ENCODE data around the gene TTC38.
"Not testable (repeated sequence)": the region's sequence is repeated elsewhere in the genome, so short reads cannot be mapped to it uniquely, and the experiment has no call there.

Gene TTC38

GRCh38 chr22:46299101-46299500 lies 31.3 kb downstream of the TTC38 start:
- WGBS: 95% methylated on average over 13 of the region's 13 CpGs
- H3K9ac ChIP-seq (ENCODE audit: low read depth, low read length): no peak overlapping the region
- H3K9me3 ChIP-seq (ENCODE audit: insufficient read depth, low read depth, low read length): no peaks in the 10 kb centered on the region
- H3K4me1 ChIP-seq (ENCODE audit: insufficient read depth, low read length): no peaks in the 10 kb centered on the region
- H3K36me3 ChIP-seq (ENCODE audit: insufficient read depth, low read length): peaks cover 32% of the 10 kb centered on the region
- H3K27me3 ChIP-seq (ENCODE audit: insufficient read depth, low read length): no peaks in the 10 kb centered on the region
- no peak overlapping the region for H3K27ac ChIP-seq (ENCODE audit: low read depth, low read length)
- H3K4me3 ChIP-seq (ENCODE audit: low read length): no peak overlapping the region

DNA sequence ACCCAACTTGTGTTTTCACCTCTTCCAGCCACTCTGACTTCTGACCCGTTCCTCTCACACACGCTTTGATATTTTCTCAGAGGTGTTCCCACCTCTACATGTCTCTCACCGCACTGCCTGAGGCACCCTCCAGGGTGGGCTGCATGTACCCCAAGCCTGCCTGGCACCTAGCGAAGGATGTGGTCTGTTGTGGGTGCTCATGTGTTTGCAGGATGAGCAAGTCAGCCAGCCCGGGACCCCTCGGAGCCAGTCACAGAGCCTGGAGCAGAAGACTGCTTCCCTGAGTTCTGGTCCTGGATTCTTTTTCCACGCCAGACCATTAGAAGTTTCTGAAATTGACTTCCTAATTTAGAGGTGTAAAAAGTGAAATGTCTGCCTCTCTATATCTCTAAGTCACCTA lies 32.7 kb downstream of the TTC38 start:
- H3K27me3 ChIP-seq (ENCODE audit: insufficient read depth, low read length): no peaks in the 10 kb centered on the region
- H3K9me3 ChIP-seq (ENCODE audit: insufficient read depth, low read depth, low read length): no peaks in the 10 kb centered on the region
- no peaks in the 10 kb centered on the region for H3K4me1 ChIP-seq (ENCODE audit: insufficient read depth, low read length)
- no peak overlapping the region for H3K4me3 ChIP-seq (ENCODE audit: low read length)
- H3K27ac ChIP-seq (ENCODE audit: low read depth, low read length): no peak overlapping the region
- no peak overlapping the region for H3K9ac ChIP-seq (ENCODE audit: low read depth, low read length)
- 97% methylated on average over 7 of the region's 7 CpGs for WGBS
- peaks cover 40% of the 10 kb centered on the region for H3K36me3 ChIP-seq (ENCODE audit: insufficient read depth, low read length)

- 96% methylated on average over 7 of the region's 7 CpGs for WGBS
These were observed 35.6 kb downstream of the TTC38 start for GRCh38 chr22:46303347-46303965.

GRCh38 chr22:46308283-46308988 lies 40.6 kb downstream of the TTC38 start:
- H3K9me3 ChIP-seq (ENCODE audit: insufficient read depth, low read depth, low read length): no peaks in the 10 kb centered on the region
- no peak overlapping the region for H3K9ac ChIP-seq (ENCODE audit: low read depth, low read length)
- no peak overlapping the region for H3K4me3 ChIP-seq (ENCODE audit: low read length)
- H3K4me1 ChIP-seq (ENCODE audit: insufficient read depth, low read length): no peaks in the 10 kb centered on the region
- WGBS: 94% methylated on average over 23 of the region's 23 CpGs
- no peak overlapping the region for H3K27ac ChIP-seq (ENCODE audit: low read depth, low read length)
- H3K36me3 ChIP-seq (ENCODE audit: insufficient read depth, low read length): peaks cover 50% of the 10 kb centered on the region
- no peaks in the 10 kb centered on the region for H3K27me3 ChIP-seq (ENCODE audit: insufficient read depth, low read length)

More at GRCh38 chr22:46303347-46303965, 35.6 kb downstream of the TTC38 start:
- Histone ChIP-seq H3K4me3 (ENCODE audit: low read length) (no peak overlapping the region), H3K27me3 (ENCODE audit: insufficient read depth, low read length) (no peaks in the 10 kb centered on the region), H3K4me1 (ENCODE audit: insufficient read depth, low read length) (no peaks in the 10 kb centered on the region), H3K27ac (ENCODE audit: low read depth, low read length) (no peak overlapping the region), H3K9me3 (ENCODE audit: insufficient read depth, low read depth, low read length) (no peaks in the 10 kb centered on the region), H3K36me3 (ENCODE audit: insufficient read depth, low read length) (peaks cover 50% of the 10 kb centered on the region), H3K9ac (ENCODE audit: low read depth, low read length) (no peak overlapping the region)

- no peaks in the 10 kb centered on the region for H3K4me1 ChIP-seq (ENCODE audit: insufficient read depth, low read length)
- 94% methylated on average over 15 of the region's 15 CpGs for WGBS
- peaks cover 47% of the 10 kb centered on the region for H3K36me3 ChIP-seq (ENCODE audit: insufficient read depth, low read length)
- H3K9ac ChIP-seq (ENCODE audit: low read depth, low read length): no peak overlapping the region
- H3K9me3 ChIP-seq (ENCODE audit: insufficient read depth, low read depth, low read length): no peaks in the 10 kb centered on the region
- H3K4me3 ChIP-seq (ENCODE audit: low read length): no peak overlapping the region
- no peaks in the 10 kb centered on the region for H3K27me3 ChIP-seq (ENCODE audit: insufficient read depth, low read length)
- no peak overlapping the region for H3K27ac ChIP-seq (ENCODE audit: low read depth, low read length)
These were observed 41.8 kb downstream of the TTC38 start for GRCh38 chr22:46309526-46310085.

GRCh38 chr22:46312056-46312455 lies 44.2 kb downstream of the TTC38 start:
- H3K27ac ChIP-seq (ENCODE audit: low read depth, low read length): no peak overlapping the region

GRCh38 chr22:46312848-46313247 lies 45.0 kb downstream of the TTC38 start:
- WGBS: 96% methylated on average over 2 of the region's 2 CpGs
- not testable (repeated sequence) for H3K27me3 ChIP-seq (ENCODE audit: insufficient read depth, low read length); H3K27ac ChIP-seq (ENCODE audit: low read depth, low read length)

More at GRCh38 chr22:46312056-46312455, 44.2 kb downstream of the TTC38 start:
- Histone ChIP-seq H3K4me1 (ENCODE audit: insufficient read depth, low read length) (no peaks in the 10 kb centered on the region), H3K9me3 (ENCODE audit: insufficient read depth, low read depth, low read length) (no peaks in the 10 kb centered on the region), H3K27me3 (ENCODE audit: insufficient read depth, low read length) (no peaks in the 10 kb centered on the region), H3K4me3 (ENCODE audit: low read length) (no peak overlapping the region), H3K36me3 (ENCODE audit: insufficient read depth, low read length) (peaks cover 58% of the 10 kb centered on the region), H3K9ac (ENCODE audit: low read depth, low read length) (no peak overlapping the region)
- 95% methylated on average over 8 of the region's 8 CpGs for WGBS

GRCh38 chr22:46315976-46316375 lies 48.2 kb downstream of the TTC38 start:
- 90% methylated on average over 12 of the region's 12 CpGs for WGBS
- H3K4me1 ChIP-seq (ENCODE audit: insufficient read depth, low read length): no peaks in the 10 kb centered on the region
- no peaks in the 10 kb centered on the region for H3K27me3 ChIP-seq (ENCODE audit: insufficient read depth, low read length)
- H3K4me3 ChIP-seq (ENCODE audit: low read length): no peak overlapping the region
- H3K27ac ChIP-seq (ENCODE audit: low read depth, low read length): no peak overlapping the region
- H3K36me3 ChIP-seq (ENCODE audit: insufficient read depth, low read length): peaks cover 67% of the 10 kb centered on the region
- H3K9me3 ChIP-seq (ENCODE audit: insufficient read depth, low read depth, low read length): no peaks in the 10 kb centered on the region
- H3K9ac ChIP-seq (ENCODE audit: low read depth, low read length): no peak overlapping the region

More at GRCh38 chr22:46312848-46313247, 45.0 kb downstream of the TTC38 start:
- H3K4me3 ChIP-seq (ENCODE audit: low read length); H3K4me1 ChIP-seq (ENCODE audit: insufficient read depth, low read length); H3K9me3 ChIP-seq (ENCODE audit: insufficient read depth, low read depth, low read length); H3K9ac ChIP-seq (ENCODE audit: low read depth, low read length): not testable (repeated sequence)
- peaks cover 65% of the 10 kb centered on the region for H3K36me3 ChIP-seq (ENCODE audit: insufficient read depth, low read length)

DNA sequence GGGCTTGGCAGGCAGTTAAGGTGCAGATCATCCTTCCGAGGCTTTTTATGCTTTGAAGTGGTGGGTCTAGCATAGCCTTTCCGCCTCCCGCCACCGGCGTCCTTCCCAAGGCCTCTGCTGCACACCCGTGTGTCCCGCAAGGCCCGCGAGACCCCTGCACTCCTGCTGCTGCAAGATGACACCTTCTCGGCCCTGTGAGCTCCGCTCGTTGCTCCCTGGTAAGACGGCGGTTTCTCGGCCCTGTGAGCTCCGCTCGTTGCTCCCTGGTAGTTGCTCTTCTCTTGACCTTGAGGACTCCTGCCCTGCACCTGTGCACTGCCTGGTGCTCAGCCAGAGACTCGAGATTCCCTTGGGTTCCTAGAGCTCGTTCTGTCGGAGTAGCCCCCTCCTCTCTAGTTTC lies 49.8 kb downstream of the TTC38 start:
- Histone ChIP-seq H3K27me3 (ENCODE audit: insufficient read depth, low read length) (no peaks in the 10 kb centered on the region), H3K9ac (ENCODE audit: low read depth, low read length) (no peak overlapping the region), H3K4me1 (ENCODE audit: insufficient read depth, low read length) (no peaks in the 10 kb centered on the region), H3K27ac (ENCODE audit: low read depth, low read length) (no peak overlapping the region), H3K9me3 (ENCODE audit: insufficient read depth, low read depth, low read length) (no peaks in the 10 kb centered on the region), H3K4me3 (ENCODE audit: low read length) (no peak overlapping the region), H3K36me3 (ENCODE audit: insufficient read depth, low read length) (peaks cover 64% of the 10 kb centered on the region)
- whole genome bisulfite sequencing: 90% methylated on average over 20 of the region's 20 CpGs

- H3K27ac ChIP-seq (ENCODE audit: low read depth, low read length): no peak overlapping the region
- 94% methylated on average over 15 of the region's 15 CpGs for WGBS
- H3K9me3 ChIP-seq (ENCODE audit: insufficient read depth, low read depth, low read length): no peaks in the 10 kb centered on the region
- H3K36me3 ChIP-seq (ENCODE audit: insufficient read depth, low read length): peaks cover 70% of the 10 kb centered on the region
- no peak overlapping the region for H3K4me3 ChIP-seq (ENCODE audit: low read length)
- no peaks in the 10 kb centered on the region for H3K27me3 ChIP-seq (ENCODE audit: insufficient read depth, low read length)
- no peak overlapping the region for H3K9ac ChIP-seq (ENCODE audit: low read depth, low read length)
- H3K4me1 ChIP-seq (ENCODE audit: insufficient read depth, low read length): no peaks in the 10 kb centered on the region
These were observed 50.8 kb downstream of the TTC38 start for GRCh38 chr22:46318576-46318975.

DNA sequence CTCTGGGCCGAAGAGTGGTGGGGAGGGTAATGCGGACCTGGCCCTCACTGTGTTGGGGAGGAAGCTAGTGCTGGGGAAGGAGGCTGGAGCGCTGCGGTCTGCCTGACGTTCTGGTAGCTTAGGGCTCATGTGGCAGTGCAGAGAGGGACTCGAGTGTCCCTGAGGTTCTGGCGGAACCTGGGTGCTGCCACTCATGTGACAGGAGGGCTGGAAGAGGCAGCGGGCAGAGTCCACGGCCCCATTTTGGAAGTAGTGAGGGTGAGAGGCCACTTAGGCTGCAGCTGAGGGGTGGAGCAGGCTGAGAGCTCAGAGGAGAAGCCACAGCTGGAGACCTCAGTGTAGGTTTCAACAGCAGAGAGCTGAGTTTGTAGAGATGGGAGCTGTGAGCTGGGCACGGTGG lies 51.5 kb downstream of the TTC38 start:
- H3K36me3 ChIP-seq (ENCODE audit: insufficient read depth, low read length): peaks cover 76% of the 10 kb centered on the region
- no peak overlapping the region for H3K4me3 ChIP-seq (ENCODE audit: low read length)
- 97% methylated on average over 10 of the region's 10 CpGs for WGBS
- no peak overlapping the region for H3K27ac ChIP-seq (ENCODE audit: low read depth, low read length)
- no peaks in the 10 kb centered on the region for H3K27me3 ChIP-seq (ENCODE audit: insufficient read depth, low read length)
- no peak overlapping the region for H3K9ac ChIP-seq (ENCODE audit: low read depth, low read length)
- H3K4me1 ChIP-seq (ENCODE audit: insufficient read depth, low read length): no peaks in the 10 kb centered on the region
- no peaks in the 10 kb centered on the region for H3K9me3 ChIP-seq (ENCODE audit: insufficient read depth, low read depth, low read length)

Data from HUES64 (cell line).